Measurements from ENCODE around the gene UBE2J2. TPM values are rescaled to one million over a fixed set of nuclear protein-coding genes. Genes with fewer than 3 reads are reported as not detected.

The UBE2J2 gene
- polyA plus RNA-seq, 1 of the 3 experiments (the other 2 are of a cell fraction), result 47.5 TPM

- H3K4me3 ChIP-seq (ENCODE audit: low read depth in 2 of 2, low read length in 1 of 2), result no peak overlapping the region
- no peaks in the 10 kb centered on the region for H3F3A ChIP-seq (replicated peaks; ENCODE audit: insufficient read depth)
- peaks cover 11% of the 10 kb centered on the region; the same call in 1 of the 2 replicates for H4K20me1 ChIP-seq (ENCODE audit: insufficient read depth)
- TF ChIP-seq CTCF (IDR thresholded peaks at IDR 0.05) (peak; percentile 51), NRF1 (IDR thresholded peaks at IDR 0.05; ENCODE audit: low read depth, low read length) (no peak), NFIC (IDR thresholded peaks at IDR 0.05; ENCODE audit: borderline replicate concordance) (no peak), EP300 (IDR thresholded peaks at IDR 0.05; ENCODE audit: borderline replicate concordance in 1 of 2, low read depth in 1 of 2, low read length in 1 of 2) (no peak)
- ChIA-PET CTCF (interaction anchor here (1.0 to 3.7 kb wide), 2 partner anchors 11 to 24 kb away, joined by 3 to 44 read pairs; no protein-coding TSS in a partner anchor), POLR2A (no interaction called here)
- peaks cover 0 to 3% of the 10 kb centered on the region in 2 experiments for H3K36me3 ChIP-seq (replicated peaks in 1 of 2; ENCODE audit: control insufficient read depth in 1 of 2, insufficient read depth in 2 of 2, low read length in 1 of 2)
- peaks cover 28% of the 10 kb centered on the region for H3K79me2 ChIP-seq (ENCODE audit: insufficient read depth)
- no peak overlapping the region for H3K4me2 ChIP-seq
- no CpG with 5 or more reads among the region's 9 CpGs for WGBS (ENCODE audit: low lambda C conversion rate)
- DNase-seq, result peak; percentile 63
- no peaks in the 10 kb centered on the region for H3K9me2 ChIP-seq
- no peak overlapping the region; a peak in 1 of 4 replicates for H3K27ac ChIP-seq (ENCODE audit: low read depth in 2 of 2, low read length in 1 of 2)
- no peak overlapping the region for H3K9ac ChIP-seq
- H3K4me1 ChIP-seq (ENCODE audit: control insufficient read depth in 1 of 2, insufficient read depth in 2 of 2, low read depth in 1 of 2, low read length in 1 of 2), result peaks cover 13 to 44% of the 10 kb centered on the region in 2 experiments; a peak in 2 of 4 replicates
- no peaks in the 10 kb centered on the region for H3K27me3 ChIP-seq (ENCODE audit: insufficient read depth)
- H3K9me3 ChIP-seq, result no peaks in the 10 kb centered on the region
- H2AFZ ChIP-seq (ENCODE audit: low read depth), result no peak overlapping the region
These were observed 28.4 kb upstream of the UBE2J2 start for GRCh38 chr1:1302006-1302430.

GRCh38 chr1:1300352-1300739 lies 26.7 kb upstream of the UBE2J2 start:
- H3K79me2 ChIP-seq (ENCODE audit: insufficient read depth), result peaks cover 11% of the 10 kb centered on the region
- DNase-seq, result no peak
- peaks cover 6 to 27% of the 10 kb centered on the region in 2 experiments; a peak in 2 of 4 replicates for H3K4me1 ChIP-seq (ENCODE audit: control insufficient read depth in 1 of 2, insufficient read depth in 2 of 2, low read depth in 1 of 2, low read length in 1 of 2)
- no peaks in the 10 kb centered on the region for H3F3A ChIP-seq (replicated peaks; ENCODE audit: insufficient read depth)
- TF ChIP-seq POLR2AphosphoS5 (IDR thresholded peaks at IDR 0.05; ENCODE audit: low read depth, low read length) (no peak), NFIC (IDR thresholded peaks at IDR 0.05; ENCODE audit: borderline replicate concordance) (no peak), NRF1 (IDR thresholded peaks at IDR 0.05; ENCODE audit: low read depth, low read length) (no peak), MEF2A (IDR thresholded peaks at IDR 0.05; ENCODE audit: borderline replicate concordance, low read depth) (no peak), FOXM1 (IDR thresholded peaks at IDR 0.05; ENCODE audit: low read depth) (no peak), IRF3 (IDR thresholded peaks at IDR 0.05; ENCODE audit: low read depth, low read length) (no peak), EP300 (IDR thresholded peaks at IDR 0.05; ENCODE audit: borderline replicate concordance in 1 of 2, low read depth in 1 of 2, low read length in 1 of 2) (no peak), JUND (IDR thresholded peaks at IDR 0.05) (no peak)
- H3K9me2 ChIP-seq, result no peaks in the 10 kb centered on the region
- no peak overlapping the region for H3K4me3 ChIP-seq (ENCODE audit: low read depth in 2 of 2, low read length in 1 of 2)
- POLR2A ChIA-PET, result no interaction called here
- peaks cover 0 to 8% of the 10 kb centered on the region in 2 experiments for H3K36me3 ChIP-seq (replicated peaks in 1 of 2; ENCODE audit: control insufficient read depth in 1 of 2, insufficient read depth in 2 of 2, low read length in 1 of 2)
- H3K27me3 ChIP-seq (ENCODE audit: insufficient read depth), result no peaks in the 10 kb centered on the region
- CTCF ChIA-PET, result interaction anchor here (0.9 to 2.8 kb wide), 4 partner anchors 9 to 48 kb away, joined by 3 to 10 read pairs (median 4); partner anchors contain the start of gene DVL1
- H2AFZ ChIP-seq (ENCODE audit: low read depth), result no peak overlapping the region
- H3K9ac ChIP-seq, result no peak overlapping the region
- H3K4me2 ChIP-seq, result no peak overlapping the region
- WGBS (ENCODE audit: low lambda C conversion rate), result no CpG with 5 or more reads among the region's 12 CpGs
- no peaks in the 10 kb centered on the region for H3K9me3 ChIP-seq
- H4K20me1 ChIP-seq (ENCODE audit: insufficient read depth), result peaks cover 8% of the 10 kb centered on the region; the same call in 1 of the 2 replicates
- no peak overlapping the region for H3K27ac ChIP-seq (ENCODE audit: low read depth in 2 of 2, low read length in 1 of 2)

All from SK-N-SH (cell line).